ENCODE results near the gene OR51I1. TPM values are rescaled to one million over a fixed set of nuclear protein-coding genes. Genes with fewer than 3 reads are reported as not detected.

The OR51I1 gene, protein sequence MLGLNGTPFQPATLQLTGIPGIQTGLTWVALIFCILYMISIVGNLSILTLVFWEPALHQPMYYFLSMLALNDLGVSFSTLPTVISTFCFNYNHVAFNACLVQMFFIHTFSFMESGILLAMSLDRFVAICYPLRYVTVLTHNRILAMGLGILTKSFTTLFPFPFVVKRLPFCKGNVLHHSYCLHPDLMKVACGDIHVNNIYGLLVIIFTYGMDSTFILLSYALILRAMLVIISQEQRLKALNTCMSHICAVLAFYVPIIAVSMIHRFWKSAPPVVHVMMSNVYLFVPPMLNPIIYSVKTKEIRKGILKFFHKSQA
- not detected for total RNA-seq

- Histone ChIP-seq H3K4me3 (no peak within 1 kb of the TSS), H3K36me3 (no peaks in the 10 kb centered on the region), H3K9me3 (no peaks in the 10 kb centered on the region), H3K27ac (no peak within 1 kb of the TSS), H3K4me1 (no peaks in the 10 kb centered on the region), H3K27me3 (no peaks in the 10 kb centered on the region)
- intact Hi-C loops (cut with DNase I; ENCODE audit: low total_unique reads), result no loop called here
- DNase-seq (no peak), ATAC-seq (no peak)
- TF ChIP-seq CTCF (IDR thresholded peaks at IDR 0.05 in 4 of 5, conservative IDR thresholded peaks at IDR 0.05 in 1 of 5) (no peak), POLR2A (IDR thresholded peaks at IDR 0.05) (no peak)
- in situ Hi-C loops (cut with MboI; ENCODE audit: low sequenced_read_pairs in 4 of 4), result no loop called here
Observed at GRCh38 chr11:5441414-5441813, at the start of gene OR51I1. Gene OR51I1, minus strand, starts transcription at chr11:5441514. Its CDS starts 0 bp downstream, at chr11:5441514.

DNA sequence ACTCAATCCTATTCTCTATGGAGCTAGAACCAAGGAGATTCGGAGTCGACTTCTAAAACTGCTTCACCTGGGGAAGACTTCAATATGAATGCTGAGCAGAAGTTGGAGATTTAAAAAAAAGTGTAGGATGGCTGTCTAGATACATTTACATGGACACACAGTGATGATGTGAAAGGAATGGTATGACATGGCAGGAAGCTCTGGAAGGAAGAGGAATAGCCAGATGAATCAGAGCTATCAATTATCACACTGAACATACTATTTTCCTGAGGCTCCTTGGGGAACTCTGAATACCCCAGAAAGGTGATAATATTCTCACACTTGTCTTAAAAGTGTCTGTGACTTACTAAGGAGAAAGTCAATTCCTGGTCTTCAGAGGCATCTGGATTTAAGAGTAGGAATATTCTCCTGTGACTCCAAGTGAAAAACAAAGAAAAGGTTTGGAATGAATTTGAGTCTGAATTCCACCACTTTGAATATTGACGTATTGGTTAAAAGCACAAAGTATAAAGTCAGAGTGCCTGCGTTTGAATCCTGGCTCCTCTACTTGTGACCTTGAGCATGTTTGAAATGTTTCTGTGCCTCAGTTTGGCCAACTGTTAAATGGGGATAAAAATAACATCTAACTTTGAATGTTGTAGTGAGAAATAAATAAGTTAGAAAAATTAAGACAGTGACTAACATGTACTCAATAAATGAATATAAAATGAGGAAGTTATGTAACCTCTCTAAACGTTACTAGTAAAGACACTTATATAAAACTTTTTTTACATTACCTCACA lies 48.5 kb upstream of the OR51I1 start:
- intact Hi-C loops (cut with DNase I; ENCODE audit: low total_unique reads), result no loop called here
- ATAC-seq (no peak), DNase-seq (no peak)
- H3K36me3 ChIP-seq, result no peaks in the 10 kb centered on the region
- no peak overlapping the region for H3K4me3 ChIP-seq
- H3K27ac ChIP-seq, result no peak overlapping the region
- in situ Hi-C loops (cut with MboI; ENCODE audit: low sequenced_read_pairs in 4 of 4), result loop anchor here in 2 of 4 donors (10.0 to 25.0 kb wide), 2 partner anchors 315 to 323 kb away; partner anchors contain the start of gene OR52N2 (in 2 of the 2)
- H3K4me1 ChIP-seq, result no peaks in the 10 kb centered on the region
- no peaks in the 10 kb centered on the region for H3K27me3 ChIP-seq
- TF ChIP-seq POLR2A (IDR thresholded peaks at IDR 0.05) (no peak), CTCF (IDR thresholded peaks at IDR 0.05 in 4 of 5, conservative IDR thresholded peaks at IDR 0.05 in 1 of 5) (no peak)
- H3K9me3 ChIP-seq, result no peaks in the 10 kb centered on the region

- Histone ChIP-seq H3K27me3 (no peaks in the 10 kb centered on the region), H3K4me1 (no peaks in the 10 kb centered on the region), H3K27ac (no peak overlapping the region), H3K9me3 (no peaks in the 10 kb centered on the region), H3K36me3 (no peaks in the 10 kb centered on the region), H3K4me3 (no peak overlapping the region)
- in situ Hi-C loops (cut with MboI; ENCODE audit: low sequenced_read_pairs in 4 of 4) (loop anchor here in 2 of 4 donors (10.0 to 25.0 kb wide), 2 partner anchors 316 to 323 kb away; partner anchors contain the start of gene OR52N2 (in 2 of the 2)), intact Hi-C loops (cut with DNase I; ENCODE audit: low total_unique reads) (no loop called here)
- ATAC-seq, result no peak
- TF ChIP-seq CTCF (IDR thresholded peaks at IDR 0.05 in 4 of 5, conservative IDR thresholded peaks at IDR 0.05 in 1 of 5), result no peak
- TF ChIP-seq POLR2A (IDR thresholded peaks at IDR 0.05), result no peak
- no peak for DNase-seq
Observed at GRCh38 chr11:5488798-5489399, 47.6 kb upstream of the OR51I1 start.

- intact Hi-C loops (cut with DNase I; ENCODE audit: low total_unique reads), result no loop called here
Observed at GRCh38 chr11:5488385-5488784, 47.1 kb upstream of the OR51I1 start, which contains the start of gene OR52D1. Gene OR52D1, plus strand, starts transcription at chr11:5488685. Its CDS starts 22 bp downstream, at chr11:5488707.

More at GRCh38 chr11:5488385-5488784, 47.1 kb upstream of the OR51I1 start, which contains the start of gene OR52D1:
- TF ChIP-seq CTCF (IDR thresholded peaks at IDR 0.05 in 4 of 5, conservative IDR thresholded peaks at IDR 0.05 in 1 of 5) (no peak), POLR2A (IDR thresholded peaks at IDR 0.05) (no peak)
- H3K36me3 ChIP-seq, result no peaks in the 10 kb centered on the region
- no peaks in the 10 kb centered on the region for H3K9me3 ChIP-seq
- no peak for DNase-seq
- H3K4me3 ChIP-seq, result no peak within 1 kb of the TSS
- in situ Hi-C loops (cut with MboI; ENCODE audit: low sequenced_read_pairs in 4 of 4), result loop anchor here in 2 of 4 donors (10.0 to 25.0 kb wide), 2 partner anchors 316 to 324 kb away; partner anchors contain the start of gene OR52N2 (in 2 of the 2)
- ATAC-seq, result no peak
- H3K27ac ChIP-seq, result no peak within 1 kb of the TSS
- no peaks in the 10 kb centered on the region for H3K27me3 ChIP-seq
- no peaks in the 10 kb centered on the region for H3K4me1 ChIP-seq

All from gastrocnemius medialis (tissue), 4 donors.